Measurements from ENCODE around the gene CUL4A. TPM values are rescaled to one million over a fixed set of nuclear protein-coding genes. Genes with fewer than 3 reads are reported as not detected.
"Not testable (repeated sequence)": the region's sequence is repeated elsewhere in the genome, so short reads cannot be mapped to it uniquely, and the experiment has no call there.

The CUL4A gene
- total RNA-seq, 1 donor from 2014 or later = 95.1 TPM

GRCh38 chr13:113238536-113238935, 29.1 kb downstream of the CUL4A start:
- Histone ChIP-seq H3F3A (ENCODE audit: low read depth) (no peaks in the 10 kb centered on the region), H3K4me3 (no peak overlapping the region), H3K27me3 (no peaks in the 10 kb centered on the region), H4K20me1 (ENCODE audit: low read depth) (no peaks in the 10 kb centered on the region), H3K79me2 (ENCODE audit: low read depth) (no peaks in the 10 kb centered on the region), H3K27ac (no peak overlapping the region), H3K4me1 (no peaks in the 10 kb centered on the region), H3K4me2 (no peak overlapping the region), H3K36me3 (peaks cover 19% of the 10 kb centered on the region), H3K9ac (no peak overlapping the region), H3K9me3 (ENCODE audit: low read depth) (no peaks in the 10 kb centered on the region), H2AFZ (replicated peaks) (no peak overlapping the region)
- Mint-ChIP-seq H3K27ac (no peak overlapping the region), H3K4me3 (no peak overlapping the region), H3K36me3 (peaks cover 9% of the 10 kb centered on the region), H3K4me1 (no peaks in the 10 kb centered on the region), H3K9me3 (no peaks in the 10 kb centered on the region), H3K27me3 (ENCODE audit: insufficient read depth, low read depth) (no peaks in the 10 kb centered on the region)
- TF ChIP-seq EZH2 (IDR thresholded peaks at IDR 0.05) (no peak), CTCF (IDR thresholded peaks at IDR 0.05) (no peak), EZH2phosphoT487 (IDR thresholded peaks at IDR 0.05) (no peak)
- DNase-seq (ENCODE audit: low spot score) = no peak

DNA sequence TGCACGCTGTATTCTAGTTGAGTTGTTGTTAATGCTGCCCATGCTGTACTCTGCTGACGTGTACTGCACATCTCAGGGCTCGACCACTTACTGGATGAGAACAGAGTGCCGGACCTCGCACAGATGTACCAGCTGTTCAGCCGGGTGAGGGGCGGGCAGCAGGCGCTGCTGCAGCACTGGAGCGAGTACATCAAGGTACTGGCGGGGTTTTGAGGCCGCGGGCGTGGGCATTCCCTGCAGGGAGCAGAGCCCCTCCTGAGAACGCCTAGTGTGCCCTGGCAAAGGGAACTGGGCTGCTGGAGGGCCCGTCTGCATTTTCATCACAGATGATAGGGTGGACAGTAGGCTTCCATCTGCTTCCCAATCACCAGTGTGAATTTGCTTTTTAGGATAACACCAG, 29.9 kb downstream of the CUL4A start:
- no peaks in the 10 kb centered on the region for H3K27me3 Mint-ChIP-seq (ENCODE audit: insufficient read depth, low read depth)

DNA sequence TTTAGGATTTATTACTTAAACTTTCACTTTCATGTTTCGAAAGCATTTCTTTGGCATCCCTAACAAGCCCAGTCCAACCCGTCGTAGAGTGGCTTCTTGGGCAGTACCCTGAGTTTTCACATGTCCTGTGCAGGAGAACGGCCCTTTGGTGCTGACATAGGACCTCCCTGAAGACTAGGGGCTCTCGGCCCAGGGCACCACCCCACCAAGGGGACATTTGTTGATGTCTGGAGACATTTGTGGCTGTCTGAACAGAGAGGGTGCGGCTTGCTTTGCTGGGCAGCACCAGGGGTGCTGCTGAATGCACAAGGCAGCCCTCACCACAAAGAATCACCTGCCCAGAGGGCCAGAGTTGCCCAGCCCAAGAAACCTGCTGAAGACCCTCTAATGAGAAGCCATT, 30.6 kb downstream of the CUL4A start:
- no peak overlapping the region for H3K4me3 ChIP-seq
- no peak overlapping the region for H3K9ac ChIP-seq
- Mint-ChIP-seq H3K4me3 (no peak overlapping the region), H3K27ac (no peak overlapping the region), H3K9me3 (no peaks in the 10 kb centered on the region), H3K36me3 (peaks cover 16% of the 10 kb centered on the region), H3K4me1 (no peaks in the 10 kb centered on the region), H3K27me3 (ENCODE audit: insufficient read depth, low read depth) (no peaks in the 10 kb centered on the region)
- no peaks in the 10 kb centered on the region for H3K4me1 ChIP-seq
- TF ChIP-seq EZH2phosphoT487 (IDR thresholded peaks at IDR 0.05) (no peak), CTCF (IDR thresholded peaks at IDR 0.05) (no peak), EZH2 (IDR thresholded peaks at IDR 0.05) (no peak)
- H3K36me3 ChIP-seq = peaks cover 22% of the 10 kb centered on the region
- no peak overlapping the region for H3K27ac ChIP-seq
- no peak for DNase-seq (ENCODE audit: low spot score)
- H3K79me2 ChIP-seq (ENCODE audit: low read depth) = no peaks in the 10 kb centered on the region
- no peaks in the 10 kb centered on the region for H4K20me1 ChIP-seq (ENCODE audit: low read depth)
- H2AFZ ChIP-seq (replicated peaks) = no peak overlapping the region
- no peaks in the 10 kb centered on the region for H3K27me3 ChIP-seq
- H3F3A ChIP-seq (ENCODE audit: low read depth) = no peaks in the 10 kb centered on the region
- H3K9me3 ChIP-seq (ENCODE audit: low read depth) = no peaks in the 10 kb centered on the region
- no peak overlapping the region for H3K4me2 ChIP-seq

More for the DNA sequence above, 29.9 kb downstream of the CUL4A start:
- no peaks in the 10 kb centered on the region for H3K27me3 ChIP-seq
- H3K79me2 ChIP-seq (ENCODE audit: low read depth) = no peaks in the 10 kb centered on the region
- DNase-seq (ENCODE audit: low spot score) = no peak
- H3K36me3 Mint-ChIP-seq = peaks cover 13% of the 10 kb centered on the region
- H3K4me1 Mint-ChIP-seq = no peaks in the 10 kb centered on the region
- no peaks in the 10 kb centered on the region for H4K20me1 ChIP-seq (ENCODE audit: low read depth)
- H3K9me3 Mint-ChIP-seq = no peaks in the 10 kb centered on the region
- no peaks in the 10 kb centered on the region for H3K9me3 ChIP-seq (ENCODE audit: low read depth)
- H3K4me3 ChIP-seq = no peak overlapping the region
- no peaks in the 10 kb centered on the region for H3F3A ChIP-seq (ENCODE audit: low read depth)
- no peak overlapping the region for H3K4me3 Mint-ChIP-seq
- H3K4me2 ChIP-seq = no peak overlapping the region
- no peak overlapping the region for H3K27ac ChIP-seq
- no peak overlapping the region for H2AFZ ChIP-seq (replicated peaks)
- no peak overlapping the region for H3K27ac Mint-ChIP-seq
- TF ChIP-seq EZH2 (IDR thresholded peaks at IDR 0.05) (no peak), CTCF (IDR thresholded peaks at IDR 0.05) (no peak), EZH2phosphoT487 (IDR thresholded peaks at IDR 0.05) (no peak)
- no peak overlapping the region for H3K9ac ChIP-seq
- no peaks in the 10 kb centered on the region for H3K4me1 ChIP-seq
- H3K36me3 ChIP-seq = peaks cover 22% of the 10 kb centered on the region

- H3K9me3 Mint-ChIP-seq; H3K4me3 ChIP-seq; H3K9me3 ChIP-seq (ENCODE audit: low read depth); H4K20me1 ChIP-seq (ENCODE audit: low read depth); H2AFZ ChIP-seq (replicated peaks); H3K9ac ChIP-seq; DNase-seq (ENCODE audit: low spot score); H3K27ac Mint-ChIP-seq; H3K4me2 ChIP-seq; H3K27ac ChIP-seq; H3K27me3 ChIP-seq; H3F3A ChIP-seq (ENCODE audit: low read depth); H3K79me2 ChIP-seq (ENCODE audit: low read depth); H3K4me1 ChIP-seq; H3K4me1 Mint-ChIP-seq; H3K27me3 Mint-ChIP-seq (ENCODE audit: insufficient read depth, low read depth); H3K4me3 Mint-ChIP-seq: not testable (repeated sequence)
- H3K36me3 Mint-ChIP-seq = peaks cover 24% of the 10 kb centered on the region
- peaks cover 25% of the 10 kb centered on the region for H3K36me3 ChIP-seq
Observed at GRCh38 chr13:113241623-113242022, 32.2 kb downstream of the CUL4A start.

Measured in neural progenitor cell (in vitro differentiated cells).